Measurements from ENCODE around the gene ELK4.

- no peak for TF ChIP-seq ZNF484 (CRISPR knock-in tag; IDR thresholded peaks at IDR 0.05; ENCODE audit: borderline replicate concordance, low read depth)
- TF ChIP-seq ZBTB49 (CRISPR knock-in tag; IDR thresholded peaks at IDR 0.05; ENCODE audit: borderline replicate concordance), result no peak
- no peak for TF ChIP-seq ZNF652 (CRISPR knock-in tag; IDR thresholded peaks at IDR 0.05; ENCODE audit: borderline replicate concordance, low read depth)
- TF ChIP-seq FOXK2 (IDR thresholded peaks at IDR 0.05), result no peak
- no peak for TF ChIP-seq SNAI1 (CRISPR knock-in tag; IDR thresholded peaks at IDR 0.05; ENCODE audit: borderline replicate concordance)
- no peak for TF ChIP-seq SNRNP70 (IDR thresholded peaks at IDR 0.05; ENCODE audit: low read depth, low read length)
- no peak for TF ChIP-seq POLR2AphosphoS5 (IDR thresholded peaks at IDR 0.05; ENCODE audit: low read depth, low read length)
- no peak for TF ChIP-seq HNRNPLL (IDR thresholded peaks at IDR 0.05; ENCODE audit: low read depth, low read length, poor library complexity, severe bottlenecking)
These were observed 42.8 kb downstream of the ELK4 start for GRCh38 chr1:205589046-205589445.
